Body of pancreas (tissue), 4 donors: ENCODE measurements around the gene CGB2. TPM values are rescaled to one million over a fixed set of nuclear protein-coding genes. Genes with fewer than 3 reads are reported as not detected.

ENCODE experiments used
- ATAC-seq: fragments of 150-250 bp; one replicate; pipeline ENCODE4 v1.9.1; 2016
- DNase-seq, 4 donors: peaks; one replicate each; pipeline ENCODE4 v3.0.0-alpha.2; 2019
- H3K27ac ChIP-seq, 4 donors: fragments of 200-600 bp; sonication (generic); 1 replicate in 3 of 4; 2 replicates in 1 of 4; pipeline versions ENCODE4 v1.5.1 to v1.6.1; 2016 to 2019; ENCODE audit warnings: mild to moderate bottlenecking in 1 of 4, mixed read lengths in 1 of 4, moderate library complexity in 1 of 4
- H3K27me3 ChIP-seq, 2 donors: fragments of 200-600 bp; sonication (generic); one replicate each; pipeline ENCODE4 v1.6.0; 2016; ENCODE audit warnings: mild to moderate bottlenecking in 1 of 2
- H3K36me3 ChIP-seq, 2 donors: fragments of 200-600 bp; sonication (generic); replicated peaks in 1 of 2; 2 replicates each; pipeline ENCODE4 v1.5.1; 2016; ENCODE audit warnings: low read depth in 2 of 2; ENCODE audit not compliant: insufficient read depth in 1 of 2
- H3K4me1 ChIP-seq: fragments of 200-600 bp; sonication (generic); one replicate; pipeline ENCODE4 v1.6.0; 2016
- H3K4me3 ChIP-seq, 2 donors: fragments of 200-600 bp; sonication (generic); 1 replicate in 1 of 2; 2 replicates in 1 of 2; pipeline ENCODE4 v1.5.1; 2016 to 2019
- H3K9me3 ChIP-seq, 3 donors: fragments of 200-600 bp; sonication (generic); 1 replicate in 2 of 3; 2 replicates in 1 of 3; pipeline ENCODE4 v1.5.1; 2016
- POLR2A ChIP-seq, 3 donors: fragments of 450-650 bp; IDR thresholded peaks; one replicate each; pipeline ENCODE4 v1.6.1; 2016; ENCODE audit warnings: antibody characterized with exemption in 3 of 3, mild to moderate bottlenecking in 2 of 3
- WGBS, 2 donors: methylation state at CpG; one replicate each; pipeline ENCODE4 v1.1.5; 2017; 5-methylcytosine and 5-hydroxymethylcytosine counted together
- intact Hi-C: fragments of 100-400 bp; cut with DNase I; formaldehyde crosslinking; loops from one replicate; pipeline ENCODE4 v1.15.1; 2023
- total RNA-seq, 2 donors: library from RNA; depleted of rRNA; stranded (reverse); fragments of >200 nt; gene quantifications; one replicate each; pipeline ENCODE4 v1.1.0, GENCODE V29; 2016
- TF ChIP-seq, protein P1 (sequence below), 7 experiments: fragments of 450-650 bp in 4 of 7; fragments of 200-600 bp in 3 of 7; sonication (generic) in 3 of 7; IDR thresholded peaks; one replicate each; pipeline ENCODE4 v1.5.1; 2016 to 2019; ENCODE audit warnings: antibody characterized with exemption in 7 of 7

Gene CGB2
- total RNA-seq, 2 donors from 2014 or later = not detected

DNA sequence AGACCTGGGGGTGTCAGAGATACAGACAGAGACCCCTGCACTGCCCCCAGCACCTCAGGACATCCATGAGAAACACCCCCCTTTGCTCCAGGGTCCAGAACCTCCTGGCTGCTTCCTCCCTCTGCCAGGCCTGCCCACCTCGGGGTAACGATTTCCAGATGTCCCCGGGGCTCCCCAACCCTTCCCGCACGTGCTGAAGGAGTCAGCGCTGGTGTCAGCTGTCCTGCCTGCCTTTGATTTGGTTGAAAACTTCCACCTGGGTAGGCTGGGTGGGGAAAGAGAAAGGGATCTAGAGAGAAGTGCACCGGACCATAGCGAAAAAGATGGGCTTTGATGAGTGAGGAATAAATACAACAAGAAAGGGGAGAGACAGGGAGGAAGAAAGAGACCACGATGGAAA is 27.4 kb downstream of the CGB2 start:
- ATAC-seq = no peak
- H3K36me3 ChIP-seq = no peaks in the 10 kb centered on the region
- 72 to 77% methylated on average over 3 to 9 of the region's 9 CpGs for WGBS, 2 donors
- H3K4me1 ChIP-seq = peaks cover 25% of the 10 kb centered on the region
- H3K27ac ChIP-seq = no peak overlapping the region
- no peaks in the 10 kb centered on the region for H3K9me3 ChIP-seq
- peaks cover 3 to 14% of the 10 kb centered on the region in 2 donors for H3K27me3 ChIP-seq
- H3K4me3 ChIP-seq = no peak overlapping the region
- TF ChIP-seq, protein P1, sequence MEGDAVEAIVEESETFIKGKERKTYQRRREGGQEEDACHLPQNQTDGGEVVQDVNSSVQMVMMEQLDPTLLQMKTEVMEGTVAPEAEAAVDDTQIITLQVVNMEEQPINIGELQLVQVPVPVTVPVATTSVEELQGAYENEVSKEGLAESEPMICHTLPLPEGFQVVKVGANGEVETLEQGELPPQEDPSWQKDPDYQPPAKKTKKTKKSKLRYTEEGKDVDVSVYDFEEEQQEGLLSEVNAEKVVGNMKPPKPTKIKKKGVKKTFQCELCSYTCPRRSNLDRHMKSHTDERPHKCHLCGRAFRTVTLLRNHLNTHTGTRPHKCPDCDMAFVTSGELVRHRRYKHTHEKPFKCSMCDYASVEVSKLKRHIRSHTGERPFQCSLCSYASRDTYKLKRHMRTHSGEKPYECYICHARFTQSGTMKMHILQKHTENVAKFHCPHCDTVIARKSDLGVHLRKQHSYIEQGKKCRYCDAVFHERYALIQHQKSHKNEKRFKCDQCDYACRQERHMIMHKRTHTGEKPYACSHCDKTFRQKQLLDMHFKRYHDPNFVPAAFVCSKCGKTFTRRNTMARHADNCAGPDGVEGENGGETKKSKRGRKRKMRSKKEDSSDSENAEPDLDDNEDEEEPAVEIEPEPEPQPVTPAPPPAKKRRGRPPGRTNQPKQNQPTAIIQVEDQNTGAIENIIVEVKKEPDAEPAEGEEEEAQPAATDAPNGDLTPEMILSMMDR (IDR thresholded peaks at IDR 0.05) = no peak
- TF ChIP-seq POLR2A (IDR thresholded peaks at IDR 0.05) = no peak
- DNase-seq = no peak
- intact Hi-C loops = no loop called here

DNA sequence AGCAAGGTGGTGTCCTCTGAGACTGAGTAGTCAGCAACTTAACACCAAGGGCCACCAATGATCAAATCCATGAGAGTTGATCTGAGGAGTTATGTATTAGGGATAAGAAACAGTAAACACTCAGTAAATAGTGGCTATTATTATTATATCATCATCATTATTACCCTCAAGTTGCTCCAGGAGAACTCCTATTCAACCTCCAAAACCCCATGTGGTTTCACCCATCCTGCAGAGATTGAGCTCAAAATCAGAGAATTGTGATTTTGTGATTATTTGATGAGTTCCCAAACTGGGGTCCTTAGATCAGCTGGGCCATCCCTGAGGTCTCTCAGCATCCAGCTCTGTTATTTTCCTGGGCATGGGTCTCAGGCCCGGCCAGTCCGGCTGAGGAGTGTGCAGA is 29.3 kb downstream of the CGB2 start:
- intact Hi-C loops = no loop called here
- H3K27me3 ChIP-seq = peaks cover 3 to 21% of the 10 kb centered on the region in 2 donors
- H3K9me3 ChIP-seq = no peaks in the 10 kb centered on the region
- TF ChIP-seq, protein P1 (IDR thresholded peaks at IDR 0.05) = no peak
- no peak for TF ChIP-seq POLR2A (IDR thresholded peaks at IDR 0.05)
- ATAC-seq = no peak
- WGBS, 2 donors = 100% methylated on average over 2 of the region's 2 CpGs
- no peaks in the 10 kb centered on the region for H3K36me3 ChIP-seq
- DNase-seq = no peak
- no peak overlapping the region for H3K4me3 ChIP-seq
- H3K27ac ChIP-seq = no peak overlapping the region
- H3K4me1 ChIP-seq = peaks cover 33% of the 10 kb centered on the region

DNA sequence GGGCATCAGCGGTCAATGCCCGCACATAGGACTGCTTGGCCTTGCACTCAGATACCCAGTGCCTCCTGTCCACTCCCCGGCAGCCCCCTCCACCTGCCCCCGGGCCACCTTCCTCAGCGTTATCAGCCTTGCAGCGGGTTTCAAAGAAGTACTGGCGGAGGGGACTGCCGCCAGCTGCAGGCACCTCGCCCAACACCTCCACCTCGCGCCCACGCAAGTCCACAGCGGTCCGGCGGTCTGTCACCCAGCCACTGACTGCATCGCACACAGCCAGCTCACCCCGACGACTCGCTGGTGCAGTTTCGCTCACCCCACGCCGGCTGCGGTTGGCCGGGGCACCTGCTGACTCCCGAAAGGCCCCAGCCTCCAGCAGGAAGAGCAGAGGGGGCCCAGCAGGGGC is 29.8 kb downstream of the CGB2 start:
- DNase-seq (no peak), ATAC-seq (no peak)
- Histone ChIP-seq H3K27me3 (peaks cover 3 to 21% of the 10 kb centered on the region in 2 donors), H3K9me3 (no peaks in the 10 kb centered on the region), H3K27ac (no peak overlapping the region), H3K36me3 (no peaks in the 10 kb centered on the region), H3K4me1 (peaks cover 29% of the 10 kb centered on the region), H3K4me3 (no peak overlapping the region)
- 55 to 65% methylated on average over 13 to 20 of the region's 25 CpGs for WGBS, 2 donors
- intact Hi-C loops = no loop called here
- no peak for TF ChIP-seq POLR2A (IDR thresholded peaks at IDR 0.05)
- TF ChIP-seq, protein P1 (IDR thresholded peaks at IDR 0.05) = no peak

DNA sequence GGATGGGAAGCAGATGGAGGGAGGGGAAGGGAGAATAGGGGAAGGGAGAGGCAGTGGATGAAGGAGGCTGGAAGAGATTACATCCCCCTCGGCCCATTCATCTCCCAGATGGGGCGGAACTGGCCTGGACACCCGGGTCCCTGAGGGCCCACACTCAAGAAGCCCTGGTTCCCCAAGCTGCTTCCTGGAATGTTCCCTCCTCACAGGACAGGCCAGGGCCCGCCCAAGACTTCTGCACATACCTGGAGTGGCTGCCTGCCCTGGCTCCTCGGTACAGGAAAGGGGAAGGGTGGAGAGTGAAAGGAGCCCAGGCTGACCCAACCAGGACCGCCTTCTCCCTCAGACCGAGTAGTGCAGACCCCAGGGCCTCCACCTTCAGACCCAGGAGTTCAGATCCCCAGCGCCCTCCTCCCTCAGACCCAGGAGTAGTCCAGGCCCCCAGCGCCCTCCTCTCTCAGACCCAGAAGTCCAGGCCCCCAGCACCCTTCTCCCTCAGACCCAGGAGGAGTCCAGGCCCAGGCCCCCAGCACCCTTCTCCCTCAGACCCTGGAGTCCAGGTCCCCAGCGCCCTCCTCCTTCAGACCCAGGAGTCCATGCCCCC is 32.4 kb downstream of the CGB2 start:
- ATAC-seq (no peak), DNase-seq (no peak)
- WGBS, 2 donors = 62 to 64% methylated on average over 8 to 10 of the region's 10 CpGs
- Histone ChIP-seq H3K9me3 (no peaks in the 10 kb centered on the region), H3K4me1 (peaks cover 12% of the 10 kb centered on the region), H3K27me3 (peaks cover 0 to 7% of the 10 kb centered on the region in 2 donors), H3K27ac (no peak overlapping the region), H3K36me3 (no peaks in the 10 kb centered on the region), H3K4me3 (no peak overlapping the region)
- intact Hi-C loops = no loop called here
- TF ChIP-seq, protein P1 (IDR thresholded peaks at IDR 0.05) = no peak
- no peak for TF ChIP-seq POLR2A (IDR thresholded peaks at IDR 0.05)
